CD4-positive, alpha-beta T cell treated with Interleukin-4 for 1 hour (primary cell): ENCODE measurements around the gene PLEKHA6.

Experiments used
- DNase-seq, 2 donors: peaks; one replicate each; pipeline ENCODE4 v3.0.0-alpha.2; 2020 to 2022

PLEKHA6 gene

GRCh38 chr1:204282761-204283221 lies 76.9 kb downstream of the PLEKHA6 start:
- no peak for DNase-seq

DNA sequence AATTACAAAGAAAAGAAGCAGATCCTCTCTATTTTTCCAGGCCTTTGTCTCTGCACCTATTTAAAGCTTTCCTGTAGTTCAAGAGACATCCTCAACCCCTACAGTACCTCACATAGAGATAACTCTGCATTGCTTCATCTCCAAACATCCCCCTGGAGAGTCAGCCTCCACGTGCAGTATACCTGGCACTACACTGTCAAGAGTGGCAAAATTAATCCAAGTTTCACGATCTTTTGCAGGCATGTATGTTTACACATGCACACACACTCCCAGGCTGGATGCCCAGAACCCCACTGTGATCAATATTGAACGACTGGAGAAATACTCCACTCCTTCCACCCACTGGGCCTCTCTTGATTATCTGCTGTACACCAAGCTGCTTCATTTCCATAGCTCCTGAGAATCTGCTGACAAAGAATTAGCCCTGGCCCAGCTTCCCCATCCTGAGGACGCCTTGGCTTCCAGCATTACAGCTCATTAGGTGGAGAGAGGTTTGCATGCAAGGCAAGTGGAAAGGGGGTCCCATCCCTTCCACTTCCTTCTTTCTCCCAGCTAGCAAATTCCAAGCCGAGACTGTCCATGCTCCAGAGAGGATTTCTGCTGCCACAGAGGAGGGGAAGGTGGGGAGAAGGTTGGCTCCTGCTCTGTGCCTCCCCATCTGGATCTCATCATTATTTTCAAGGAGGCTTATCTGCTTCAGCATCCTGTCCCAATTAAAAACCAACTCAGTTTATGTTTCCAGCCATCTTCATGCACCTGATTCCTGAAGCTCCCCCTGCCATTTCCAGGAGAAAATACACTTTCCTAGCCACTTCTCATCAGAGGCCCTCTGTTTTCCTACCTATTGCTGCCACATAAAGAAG lies 79.4 kb downstream of the PLEKHA6 start:
- DNase-seq, result no peak

- DNase-seq, result no peak
Measured at GRCh38 chr1:204278958-204279357, 80.8 kb downstream of the PLEKHA6 start.

- no peak for DNase-seq
Measured at GRCh38 chr1:204278251-204278650, 81.5 kb downstream of the PLEKHA6 start.

DNA sequence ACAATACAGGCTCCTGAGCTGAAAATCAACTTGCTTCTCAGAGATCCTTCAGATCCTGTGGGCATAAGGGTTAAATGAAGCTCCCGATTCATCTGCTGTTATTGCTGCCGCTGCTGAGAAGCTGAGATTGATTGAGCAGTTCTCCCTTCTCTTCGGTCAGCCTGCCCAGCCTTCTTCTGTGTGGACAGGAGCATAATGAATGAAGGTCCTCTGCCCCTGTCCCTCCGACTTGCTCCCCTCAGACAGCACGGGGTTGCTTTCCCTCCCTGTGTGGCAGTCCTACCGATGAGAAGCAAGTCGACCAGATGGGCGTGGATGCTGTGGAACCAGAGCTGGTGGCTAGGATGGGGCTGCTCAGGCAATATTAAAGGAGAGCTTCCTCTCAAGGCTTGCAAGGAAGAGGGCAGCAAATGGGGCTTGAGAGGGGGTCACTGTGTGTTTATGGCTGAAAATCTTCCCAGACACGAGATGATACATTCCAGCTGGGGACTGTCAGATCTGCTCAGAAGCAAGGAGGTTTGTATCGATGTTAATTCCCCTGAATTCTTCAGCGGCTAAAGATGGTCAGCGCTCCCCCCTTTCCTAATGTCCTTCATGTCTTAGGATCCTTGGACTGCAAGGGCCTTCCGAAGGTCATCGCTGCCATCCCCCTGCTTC lies 82.0 kb downstream of the PLEKHA6 start:
- DNase-seq, result no peak

DNA sequence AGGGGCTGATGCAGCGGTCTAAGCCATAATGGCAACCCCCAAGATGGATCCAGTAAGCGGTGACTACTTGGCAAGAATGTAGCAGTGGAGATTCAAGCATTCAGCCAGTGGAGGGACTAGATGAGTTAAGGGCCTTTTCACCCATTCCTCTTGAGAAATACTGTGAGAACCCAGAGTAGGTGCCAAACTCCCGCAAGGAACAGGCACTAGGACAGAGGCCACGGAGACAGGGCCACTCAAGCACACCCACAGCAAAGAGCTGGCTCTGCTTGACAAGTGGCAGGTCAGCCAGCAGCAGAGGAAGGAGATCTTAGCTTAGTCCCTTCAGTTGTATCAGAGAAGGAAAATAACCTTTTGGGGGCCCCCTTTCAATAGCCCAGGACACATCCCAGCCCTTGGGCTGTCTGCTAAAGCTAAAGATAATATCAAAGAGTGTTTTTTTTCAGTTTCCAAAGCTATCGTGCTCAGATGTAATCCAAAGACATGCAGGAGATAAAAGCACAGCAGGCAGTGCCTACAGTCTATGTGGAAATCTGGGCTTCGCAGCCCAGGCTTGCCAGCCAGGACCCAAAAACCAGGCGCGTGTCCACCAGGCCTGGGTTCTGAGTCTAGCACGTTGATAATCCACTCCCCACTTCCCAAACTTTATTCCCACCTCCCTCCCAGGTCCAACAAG lies 83.9 kb downstream of the PLEKHA6 start:
- DNase-seq, result no peak

GRCh38 chr1:204274446-204274845 lies 85.3 kb downstream of the PLEKHA6 start:
- DNase-seq, result no peak

DNA sequence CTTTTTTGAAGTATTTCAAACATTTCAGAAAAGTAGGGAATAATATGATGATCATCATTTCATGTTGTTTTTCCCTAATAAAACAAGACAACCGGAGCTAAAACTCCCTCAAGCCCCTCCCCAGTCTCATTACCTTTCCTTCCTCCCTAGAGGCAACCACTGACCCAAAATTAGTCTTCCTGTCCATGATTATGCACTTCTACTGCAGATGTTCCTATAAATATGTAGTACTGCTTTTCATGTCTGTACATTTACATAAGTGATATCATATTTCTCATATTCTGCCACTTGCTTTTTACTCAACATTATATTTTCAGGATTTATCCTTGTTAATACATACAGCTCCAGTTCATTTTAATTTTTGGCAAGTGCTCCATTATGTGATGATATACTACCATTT lies 87.2 kb downstream of the PLEKHA6 start:
- DNase-seq, result no peak

GRCh38 chr1:204271970-204272369 lies 87.8 kb downstream of the PLEKHA6 start:
- DNase-seq, result no peak

DNA sequence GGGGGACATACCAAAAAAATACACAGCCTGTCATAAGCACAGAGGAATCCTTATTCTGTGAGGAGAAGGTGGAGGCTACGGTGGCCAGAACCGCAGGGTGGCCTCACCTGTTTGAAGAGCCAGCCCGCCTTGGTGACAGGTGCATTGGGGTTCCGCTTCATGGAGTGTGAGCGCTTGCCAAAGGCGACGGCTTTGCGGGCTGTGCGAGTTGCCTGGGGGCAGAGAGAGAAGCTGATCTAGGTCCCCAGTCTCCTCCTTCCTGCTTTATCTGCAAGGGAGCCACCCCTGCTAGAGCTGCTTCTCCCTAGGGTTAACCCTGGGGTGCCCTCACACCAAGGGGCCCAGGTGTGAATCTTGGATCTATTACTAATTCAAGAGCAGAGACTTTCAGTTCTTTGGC lies 91.6 kb downstream of the PLEKHA6 start:
- no peak for DNase-seq

DNA sequence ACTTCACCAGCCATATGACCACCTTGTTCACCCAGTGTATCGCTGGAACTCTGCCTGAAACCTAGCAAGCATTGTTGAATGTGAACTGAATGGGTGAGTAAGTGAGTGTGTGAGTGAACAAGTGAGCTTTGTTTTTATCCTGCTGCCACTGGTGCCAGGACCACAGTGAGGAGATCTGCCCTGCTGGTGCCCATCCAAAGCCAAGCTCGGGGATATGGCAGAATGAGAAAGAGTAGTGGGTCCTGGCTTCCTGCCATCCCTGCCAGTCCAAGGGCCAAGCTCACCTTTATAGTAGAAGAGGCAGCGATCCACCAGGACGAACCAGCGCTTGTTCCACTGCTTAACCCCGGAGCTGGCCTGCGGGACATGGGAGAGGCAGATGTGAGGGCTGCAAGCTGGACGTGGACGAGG lies 92.5 kb downstream of the PLEKHA6 start:
- DNase-seq, result no peak

DNA sequence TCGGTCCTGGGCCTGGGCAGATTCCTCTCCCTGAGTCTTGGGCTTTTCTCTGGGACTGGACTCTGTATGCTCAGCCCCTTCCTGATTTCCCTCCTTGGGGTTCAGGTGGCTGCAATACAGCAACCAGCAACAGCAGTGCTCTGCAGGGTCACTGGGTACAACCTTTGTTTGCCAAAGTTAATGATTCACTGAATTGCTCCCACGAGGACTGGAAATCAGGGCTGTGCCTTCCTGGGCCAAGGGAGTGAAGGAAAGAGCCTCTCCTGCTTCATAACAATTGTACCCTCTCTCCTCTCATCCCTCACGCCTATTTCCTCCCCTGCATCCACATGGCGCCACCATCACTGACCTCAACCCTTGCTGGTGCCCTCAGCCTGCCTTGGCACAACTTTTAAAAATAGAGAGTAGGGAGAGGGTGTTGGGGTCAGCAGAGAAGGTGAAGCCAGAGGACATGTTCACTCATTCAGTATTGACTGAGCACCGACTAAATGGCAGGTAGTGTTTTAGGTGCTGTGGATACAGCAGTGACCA lies 93.2 kb downstream of the PLEKHA6 start:
- DNase-seq, result no peak

- DNase-seq, result no peak
Measured at GRCh38 chr1:204265665-204266064, 94.1 kb downstream of the PLEKHA6 start.

GRCh38 chr1:204264805-204265204 lies 94.9 kb downstream of the PLEKHA6 start:
- DNase-seq, result no peak

- no peak for DNase-seq
Measured at GRCh38 chr1:204263254-204263910, 96.3 kb downstream of the PLEKHA6 start.

GRCh38 chr1:204262506-204263253 lies 97.0 kb downstream of the PLEKHA6 start:
- no peak for DNase-seq

GRCh38 chr1:204261746-204262505 lies 97.8 kb downstream of the PLEKHA6 start:
- no peak for DNase-seq

DNA sequence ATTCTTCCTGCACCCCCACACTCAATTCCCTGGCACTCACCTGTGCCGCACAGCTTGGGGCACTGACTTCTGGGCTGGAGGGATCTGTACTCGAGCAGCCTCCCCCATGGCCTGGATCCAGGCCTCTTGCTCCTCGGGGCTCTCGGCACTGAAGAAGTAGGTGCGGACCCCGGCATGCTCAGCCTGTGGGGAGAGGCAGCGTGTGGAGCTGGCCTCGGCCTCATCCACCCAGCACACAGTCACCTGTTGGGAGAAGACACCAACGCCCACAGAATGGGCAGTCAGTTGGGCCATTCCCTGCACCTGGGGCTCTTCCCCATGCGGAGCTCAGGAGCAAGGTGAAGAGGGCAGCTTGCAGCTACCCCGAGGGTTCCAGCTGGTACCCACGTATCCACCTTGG lies 98.5 kb downstream of the PLEKHA6 start:
- no peak for DNase-seq

DNA sequence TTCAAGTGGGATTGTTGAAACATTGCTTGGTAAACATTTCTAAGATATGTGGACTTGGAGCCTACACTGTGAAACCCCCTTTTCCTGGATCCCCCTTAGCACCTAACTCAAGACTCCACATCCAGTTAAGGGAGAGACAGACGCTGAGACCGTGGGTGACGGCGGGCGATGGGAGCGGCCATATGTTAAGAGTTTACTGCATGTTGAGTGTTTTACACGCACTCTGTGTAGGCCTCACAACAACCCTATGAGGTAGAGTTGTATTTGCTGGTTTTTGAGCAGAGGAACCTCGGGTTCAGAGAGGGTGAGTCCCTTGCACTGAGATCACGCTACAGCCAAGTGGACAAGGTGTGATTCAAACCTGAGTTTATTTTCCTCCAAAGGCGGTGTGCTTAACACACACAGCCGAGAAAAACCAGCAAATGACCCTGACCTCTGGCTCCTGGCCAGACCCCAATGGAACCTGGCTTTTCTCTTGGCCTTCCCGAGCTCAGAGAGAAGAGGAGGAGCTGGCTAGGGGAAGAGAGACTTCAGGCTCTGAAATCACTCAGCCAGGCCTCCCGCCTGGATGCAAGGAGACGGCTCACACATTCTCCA lies 99.0 kb downstream of the PLEKHA6 start:
- DNase-seq, result no peak

DNA sequence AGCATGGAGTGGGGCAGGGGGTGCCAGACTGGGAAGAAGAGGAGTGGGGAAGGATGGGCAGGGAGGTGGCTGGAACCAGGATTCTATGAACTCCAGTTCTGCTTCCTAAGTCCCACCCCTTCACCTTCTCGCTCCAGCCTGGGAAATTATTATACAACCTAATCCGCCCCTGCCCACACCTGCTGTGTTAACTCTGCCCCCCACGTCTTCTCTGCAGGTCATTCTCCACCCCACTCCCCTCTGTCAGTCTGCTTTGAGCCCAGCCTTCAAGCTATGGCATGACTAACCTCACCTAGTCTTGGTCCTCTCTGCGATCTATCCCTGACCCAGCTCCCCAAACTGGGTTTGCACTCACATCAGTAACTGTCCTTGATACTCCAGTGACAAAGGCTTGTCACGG lies 99.9 kb downstream of the PLEKHA6 start:
- DNase-seq, result no peak

DNA sequence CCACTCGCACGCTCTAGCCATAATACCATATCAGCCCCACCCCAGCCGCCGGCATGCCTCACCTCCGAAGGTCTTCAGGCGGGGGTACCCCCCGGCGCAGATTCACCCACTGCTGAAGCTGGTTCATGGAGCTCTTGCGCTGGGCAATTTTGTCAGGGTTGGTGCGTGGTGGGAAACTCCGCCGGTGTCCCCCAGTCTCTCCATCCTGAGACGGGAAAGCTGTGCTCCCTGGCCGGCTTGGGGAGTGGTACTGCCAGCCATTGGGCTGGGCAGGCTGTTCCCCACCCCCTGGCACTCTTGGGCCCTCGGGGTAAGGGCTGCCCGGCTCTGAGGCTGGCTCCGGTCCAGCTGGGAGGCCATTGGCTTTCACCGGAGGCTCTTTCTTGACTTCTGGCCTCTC lies 100.5 kb downstream of the PLEKHA6 start:
- DNase-seq, result no peak
